ENCODE data around the gene RPF1.

GRCh38 chr1:84525779-84526178 lies 46.7 kb downstream of the RPF1 start:
- TF ChIP-seq POLR2A (IDR thresholded peaks at IDR 0.05) (no peak), POLR2AphosphoS5 (IDR thresholded peaks at IDR 0.05) (no peak)
- TF ChIP-seq, protein P1, sequence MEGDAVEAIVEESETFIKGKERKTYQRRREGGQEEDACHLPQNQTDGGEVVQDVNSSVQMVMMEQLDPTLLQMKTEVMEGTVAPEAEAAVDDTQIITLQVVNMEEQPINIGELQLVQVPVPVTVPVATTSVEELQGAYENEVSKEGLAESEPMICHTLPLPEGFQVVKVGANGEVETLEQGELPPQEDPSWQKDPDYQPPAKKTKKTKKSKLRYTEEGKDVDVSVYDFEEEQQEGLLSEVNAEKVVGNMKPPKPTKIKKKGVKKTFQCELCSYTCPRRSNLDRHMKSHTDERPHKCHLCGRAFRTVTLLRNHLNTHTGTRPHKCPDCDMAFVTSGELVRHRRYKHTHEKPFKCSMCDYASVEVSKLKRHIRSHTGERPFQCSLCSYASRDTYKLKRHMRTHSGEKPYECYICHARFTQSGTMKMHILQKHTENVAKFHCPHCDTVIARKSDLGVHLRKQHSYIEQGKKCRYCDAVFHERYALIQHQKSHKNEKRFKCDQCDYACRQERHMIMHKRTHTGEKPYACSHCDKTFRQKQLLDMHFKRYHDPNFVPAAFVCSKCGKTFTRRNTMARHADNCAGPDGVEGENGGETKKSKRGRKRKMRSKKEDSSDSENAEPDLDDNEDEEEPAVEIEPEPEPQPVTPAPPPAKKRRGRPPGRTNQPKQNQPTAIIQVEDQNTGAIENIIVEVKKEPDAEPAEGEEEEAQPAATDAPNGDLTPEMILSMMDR (IDR thresholded peaks at IDR 0.05), result no peak
